ENCODE measurements around the gene KIF18B.

KIF18B gene

DNA sequence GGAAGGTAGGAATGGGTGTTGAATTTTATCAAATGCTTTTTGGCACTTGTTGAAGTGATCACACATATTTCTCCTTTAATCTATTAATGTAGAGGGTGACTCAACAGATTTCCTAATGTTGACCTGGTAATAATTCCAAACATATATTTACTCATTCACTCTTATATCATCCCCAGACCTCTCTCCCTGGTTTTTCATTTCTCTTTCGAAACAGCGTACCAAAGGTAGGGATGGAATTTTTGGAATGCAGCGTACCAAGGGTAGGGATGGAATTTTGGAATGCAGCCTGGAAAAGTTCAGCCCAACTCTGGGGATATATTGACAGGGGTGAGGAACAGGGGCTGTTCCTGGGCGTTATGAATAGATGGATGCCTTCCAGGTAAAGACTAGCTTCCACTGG is 7.3 kb downstream of the KIF18B start:
- no peak for DNase-seq (ENCODE audit: low read depth in 2 of 2)

DNA sequence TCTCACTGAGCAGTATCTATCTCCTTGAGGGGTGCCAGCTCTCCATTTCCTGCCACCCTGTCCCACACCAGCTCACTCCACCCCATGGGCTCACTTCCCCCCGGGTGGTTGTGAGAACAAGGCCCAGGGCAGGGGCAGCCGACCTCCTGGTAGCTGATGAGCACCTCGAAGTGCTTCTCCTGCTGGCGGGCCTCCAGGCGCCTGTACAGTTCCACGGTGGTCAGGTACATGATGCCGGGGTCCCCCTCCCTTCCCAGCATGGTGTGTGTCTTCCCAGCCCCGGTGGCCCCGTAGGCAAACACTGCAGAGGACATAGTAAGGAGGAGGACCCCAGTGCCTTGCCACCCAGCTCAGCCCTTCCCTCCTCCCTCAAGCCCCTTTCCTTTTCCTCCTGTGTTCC is 12.5 kb downstream of the KIF18B start:
- no peak for DNase-seq (ENCODE audit: low read depth in 2 of 2)

DNA sequence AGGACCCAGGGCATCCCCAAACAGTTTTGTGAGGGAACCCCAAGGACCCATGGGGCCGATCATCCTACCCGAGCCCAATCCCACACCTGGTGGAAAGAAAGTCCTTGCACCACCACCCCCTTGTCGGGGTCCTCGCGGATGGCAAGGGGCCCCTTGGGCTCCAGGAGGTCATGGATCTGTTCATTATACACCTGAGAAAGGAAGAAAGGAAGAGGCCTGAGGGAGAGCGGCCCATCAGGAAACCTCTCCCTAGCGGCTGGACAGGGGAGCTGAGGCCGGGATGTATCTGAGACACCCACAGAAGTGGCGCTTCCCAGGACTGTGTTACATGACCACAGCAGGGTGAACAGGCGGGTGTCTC is 12.8 kb downstream of the KIF18B start:
- DNase-seq (ENCODE audit: low read depth in 2 of 2), result no peak

DNA sequence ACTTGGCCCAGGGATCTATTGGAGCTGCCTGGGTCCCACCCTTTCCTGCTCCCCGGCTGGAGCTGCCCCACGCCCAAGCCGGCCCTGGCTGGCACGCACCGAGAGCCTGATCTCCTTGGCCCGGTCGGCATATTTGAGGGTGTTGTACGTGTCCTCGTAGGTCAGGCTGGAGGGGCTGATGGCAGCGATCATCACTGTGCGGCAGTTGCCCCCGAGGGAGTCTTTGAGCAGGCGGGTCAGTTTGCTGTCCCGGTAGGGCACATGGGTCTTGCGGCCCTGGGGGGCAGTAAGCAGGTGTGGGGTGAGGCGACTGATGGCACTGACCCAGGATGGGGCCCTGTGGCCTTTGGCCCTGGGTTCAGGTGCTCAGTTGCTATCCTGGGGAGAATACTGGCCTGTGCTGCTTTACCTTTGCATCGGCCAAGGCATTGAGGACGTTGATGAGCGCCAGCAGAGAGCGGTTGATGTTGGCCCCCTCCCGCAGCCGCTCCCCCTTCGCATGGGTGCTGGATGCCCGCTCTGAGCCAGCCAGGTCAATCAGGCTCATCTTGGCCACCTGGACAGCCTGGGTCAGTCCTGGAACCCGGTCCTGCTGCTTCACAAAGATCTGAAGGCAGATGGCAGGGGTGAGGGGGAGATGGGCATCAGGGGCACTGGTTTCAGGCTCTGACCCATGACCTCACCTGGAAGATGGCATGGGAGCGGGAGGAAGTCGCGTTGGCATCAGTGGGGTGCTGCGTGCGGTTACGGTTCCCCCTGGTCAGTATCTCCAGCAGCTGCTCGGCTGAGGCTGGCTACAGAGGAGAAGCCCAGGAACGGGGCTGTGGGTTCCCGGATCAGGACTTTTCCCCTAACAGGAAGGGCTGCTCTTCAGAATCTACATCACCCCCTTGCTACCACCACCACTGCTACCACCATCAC is 13.5 kb downstream of the KIF18B start:
- DNase-seq (ENCODE audit: low read depth in 2 of 2), result no peak

DNA sequence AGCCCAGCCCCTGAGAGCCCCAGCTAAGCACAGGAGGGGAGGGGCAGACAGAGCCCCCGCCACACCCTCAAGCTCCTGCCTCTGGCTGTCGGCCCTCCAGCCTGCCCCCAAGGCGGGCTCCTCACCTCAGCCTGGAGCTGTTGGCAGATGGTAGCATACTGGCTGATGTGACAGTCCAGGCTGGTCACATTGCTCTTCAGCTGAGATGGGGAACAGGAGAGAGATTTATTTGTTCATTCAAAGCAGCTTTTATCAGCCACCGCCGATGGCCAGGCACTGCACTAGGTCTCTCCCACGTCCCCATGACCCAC is 14.8 kb downstream of the KIF18B start:
- DNase-seq (ENCODE audit: low read depth in 2 of 2), result no peak

DNA sequence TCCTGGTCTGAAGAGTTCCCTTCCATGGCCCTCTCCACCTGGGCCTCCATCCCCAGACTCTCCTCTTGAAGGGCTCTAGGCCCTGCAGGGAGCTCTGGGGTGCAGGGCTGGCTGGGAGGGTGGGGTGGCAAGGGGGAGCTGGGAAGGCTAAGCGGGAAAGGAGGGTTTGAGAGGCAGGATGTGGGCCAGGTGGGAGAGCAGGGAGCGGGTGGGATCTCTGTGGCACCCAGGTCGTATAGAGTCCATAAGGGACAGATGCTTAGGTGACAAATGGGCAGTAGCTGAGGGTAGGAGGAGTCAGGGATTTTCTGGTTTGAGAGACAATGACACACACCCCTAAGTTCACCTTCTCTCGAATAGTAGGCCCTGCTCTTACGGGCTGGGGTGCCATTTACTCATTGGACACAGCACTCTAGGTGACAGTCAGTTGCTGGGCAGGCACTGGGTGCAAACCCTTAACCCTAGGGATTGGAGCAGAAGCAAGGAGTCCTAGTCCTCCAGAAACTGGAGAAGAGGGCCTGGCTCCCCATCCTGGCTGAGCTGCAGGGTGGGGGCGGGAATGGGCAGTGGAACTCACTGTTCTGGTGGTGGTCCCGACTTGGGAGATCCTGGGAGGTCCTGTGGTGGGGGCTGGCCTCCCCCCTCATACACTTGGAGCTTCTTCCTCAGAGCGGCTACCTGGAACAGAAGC is 15.3 kb downstream of the KIF18B start:
- DNase-seq (ENCODE audit: low read depth in 2 of 2), result no peak

DNA sequence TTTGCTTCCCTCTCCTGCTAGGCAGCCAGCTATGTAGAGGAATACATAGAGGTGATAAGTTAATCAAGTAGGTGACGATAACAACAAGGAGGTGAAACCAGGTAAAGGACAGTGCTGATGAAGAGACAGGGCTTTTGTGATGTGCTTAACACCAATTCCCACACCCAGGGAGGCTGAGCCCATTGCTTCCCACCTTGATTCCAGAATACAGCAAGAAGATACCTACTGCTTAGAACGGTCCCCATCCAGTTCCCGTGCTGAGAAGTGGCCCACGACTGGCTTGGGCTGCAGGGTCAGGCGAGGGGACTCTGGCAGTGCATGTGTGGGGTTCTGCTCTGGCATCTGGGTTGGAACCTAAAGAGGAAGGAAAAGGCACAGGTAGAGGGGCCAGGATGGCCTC is 16.2 kb downstream of the KIF18B start:
- DNase-seq (ENCODE audit: low read depth in 2 of 2), result no peak

DNA sequence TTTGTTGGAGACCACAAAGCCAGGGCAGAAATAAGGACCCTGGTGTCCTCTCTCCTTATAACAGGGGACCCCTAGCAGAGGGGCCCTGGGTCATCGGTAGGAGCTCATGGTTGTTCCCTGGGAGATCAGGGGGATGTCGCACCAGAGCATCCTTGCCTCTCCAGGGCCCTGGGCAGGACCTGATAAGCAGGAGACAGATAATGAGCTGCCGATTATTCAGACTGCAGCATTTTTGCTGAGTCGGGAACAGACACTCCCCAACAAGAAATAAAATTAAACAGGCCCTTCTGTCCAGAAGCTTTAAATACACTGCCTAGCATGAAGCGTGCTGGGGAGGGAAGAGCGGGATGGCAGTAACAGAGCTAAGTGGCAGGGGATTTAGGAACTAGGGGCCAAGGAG is 16.9 kb downstream of the KIF18B start:
- no peak for DNase-seq (ENCODE audit: low read depth in 2 of 2)

DNA sequence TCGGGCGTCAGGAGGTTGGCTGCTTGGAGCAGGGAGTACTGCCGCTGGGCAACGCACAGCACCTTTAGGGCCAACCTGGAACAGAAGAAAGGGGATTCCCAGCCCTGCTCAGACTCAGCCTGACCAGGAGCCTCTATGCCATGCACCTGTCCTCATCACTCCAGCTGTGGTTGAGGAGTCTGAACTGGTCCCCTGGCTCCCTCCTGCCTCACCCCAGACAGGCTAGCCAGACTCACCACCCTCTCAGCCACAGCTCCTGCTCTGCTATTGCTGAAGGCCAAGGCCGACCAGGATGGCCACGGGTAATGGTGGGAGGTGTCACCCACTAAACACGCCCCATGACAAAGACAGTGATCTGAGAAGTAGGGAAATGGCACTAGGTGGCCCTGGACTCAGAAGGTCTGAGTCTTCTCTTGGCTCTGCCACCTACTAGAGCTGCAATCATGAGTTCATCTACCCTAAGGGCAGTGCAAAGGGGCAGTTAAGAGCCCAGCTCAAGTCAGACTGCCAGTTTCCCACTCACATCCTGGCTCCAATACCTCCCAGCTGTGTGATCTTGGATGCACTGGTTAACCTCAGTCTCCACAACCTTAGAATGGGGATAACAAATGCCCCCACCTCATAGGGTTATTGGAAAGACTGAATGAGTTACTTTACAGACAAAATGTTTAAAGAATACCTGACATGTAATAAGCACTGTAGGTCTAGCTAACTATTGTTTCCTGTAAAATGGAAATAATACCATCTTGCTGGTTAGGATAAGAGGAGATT is 18.4 kb downstream of the KIF18B start:
- no peak for DNase-seq (ENCODE audit: low read depth in 2 of 2)

DNA sequence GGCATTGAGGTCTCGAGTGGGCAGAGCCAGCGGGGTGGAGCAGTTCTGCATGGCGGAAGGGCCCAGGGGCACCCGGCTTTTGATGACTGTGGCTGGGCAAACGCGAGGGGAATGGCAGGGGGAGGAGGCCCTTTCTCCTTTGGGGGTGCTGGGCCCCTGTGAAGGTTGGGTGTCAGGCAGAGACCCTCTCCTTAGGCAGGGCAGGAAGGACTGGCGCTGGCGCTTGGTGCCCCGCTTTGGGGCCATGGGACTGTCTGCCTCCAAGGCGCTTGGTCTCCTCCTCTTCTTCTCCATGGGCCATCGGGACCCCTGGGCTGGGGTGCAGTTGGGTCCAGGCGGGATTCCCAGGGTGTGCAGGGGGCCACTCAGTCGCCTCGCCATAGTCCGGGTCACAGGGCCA is 19.4 kb downstream of the KIF18B start:
- DNase-seq (ENCODE audit: low read depth in 2 of 2), result no peak

DNA sequence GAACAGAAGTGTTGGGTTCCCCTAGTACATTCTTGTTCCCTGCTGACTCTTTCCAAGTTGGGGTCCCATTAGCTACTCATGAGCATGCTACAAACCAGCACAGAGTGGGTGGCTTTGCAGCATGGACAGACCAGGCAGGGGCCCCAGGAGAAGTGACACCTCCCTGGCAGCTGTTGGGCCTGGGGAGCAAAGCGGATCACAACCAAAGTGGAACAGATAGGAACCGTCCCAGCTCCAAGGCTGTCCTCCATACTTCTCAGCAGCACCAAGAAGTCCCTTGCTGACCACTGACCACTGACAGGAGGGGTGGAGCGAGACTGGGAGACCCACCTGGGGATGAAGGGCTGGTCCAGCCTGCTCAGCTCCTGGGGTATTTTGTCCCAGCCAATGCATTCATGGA is 19.9 kb downstream of the KIF18B start:
- DNase-seq (ENCODE audit: low read depth in 2 of 2), result no peak

DNA sequence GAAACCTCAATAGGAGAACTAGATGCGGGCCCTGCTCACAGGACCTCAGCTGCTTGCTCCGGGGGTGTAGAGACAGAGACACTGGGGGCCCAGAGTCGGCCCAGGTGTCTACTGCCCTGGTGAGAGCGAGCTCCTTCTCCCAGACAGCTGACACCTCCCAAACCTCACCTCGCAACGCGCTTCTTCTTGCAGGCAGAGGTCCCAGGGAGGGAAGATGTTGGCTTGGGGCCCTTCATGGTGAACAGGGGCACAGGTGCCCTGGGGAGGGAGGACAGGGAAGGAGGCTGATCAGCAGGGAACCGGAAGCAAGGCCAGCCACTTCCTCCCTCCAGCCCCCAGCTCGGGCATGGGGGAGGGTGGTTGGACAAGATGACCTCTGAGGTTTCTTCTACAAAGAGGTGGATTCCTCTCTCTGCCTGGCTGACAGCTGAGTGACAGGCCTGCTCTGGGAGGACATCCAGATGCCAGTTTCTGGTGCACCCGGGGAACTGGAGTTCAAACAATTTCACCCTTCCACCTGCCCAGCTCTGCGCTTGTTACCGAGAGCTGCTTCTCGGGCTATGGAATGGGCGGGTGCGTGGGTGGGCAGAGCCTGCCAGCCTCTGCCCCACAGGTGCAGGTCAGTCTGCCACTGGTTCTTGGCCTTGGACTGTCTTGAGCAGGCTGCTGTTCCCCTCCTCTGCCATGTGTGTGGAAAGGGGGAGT is 20.6 kb downstream of the KIF18B start:
- no peak for DNase-seq (ENCODE audit: low read depth in 2 of 2)

DNA sequence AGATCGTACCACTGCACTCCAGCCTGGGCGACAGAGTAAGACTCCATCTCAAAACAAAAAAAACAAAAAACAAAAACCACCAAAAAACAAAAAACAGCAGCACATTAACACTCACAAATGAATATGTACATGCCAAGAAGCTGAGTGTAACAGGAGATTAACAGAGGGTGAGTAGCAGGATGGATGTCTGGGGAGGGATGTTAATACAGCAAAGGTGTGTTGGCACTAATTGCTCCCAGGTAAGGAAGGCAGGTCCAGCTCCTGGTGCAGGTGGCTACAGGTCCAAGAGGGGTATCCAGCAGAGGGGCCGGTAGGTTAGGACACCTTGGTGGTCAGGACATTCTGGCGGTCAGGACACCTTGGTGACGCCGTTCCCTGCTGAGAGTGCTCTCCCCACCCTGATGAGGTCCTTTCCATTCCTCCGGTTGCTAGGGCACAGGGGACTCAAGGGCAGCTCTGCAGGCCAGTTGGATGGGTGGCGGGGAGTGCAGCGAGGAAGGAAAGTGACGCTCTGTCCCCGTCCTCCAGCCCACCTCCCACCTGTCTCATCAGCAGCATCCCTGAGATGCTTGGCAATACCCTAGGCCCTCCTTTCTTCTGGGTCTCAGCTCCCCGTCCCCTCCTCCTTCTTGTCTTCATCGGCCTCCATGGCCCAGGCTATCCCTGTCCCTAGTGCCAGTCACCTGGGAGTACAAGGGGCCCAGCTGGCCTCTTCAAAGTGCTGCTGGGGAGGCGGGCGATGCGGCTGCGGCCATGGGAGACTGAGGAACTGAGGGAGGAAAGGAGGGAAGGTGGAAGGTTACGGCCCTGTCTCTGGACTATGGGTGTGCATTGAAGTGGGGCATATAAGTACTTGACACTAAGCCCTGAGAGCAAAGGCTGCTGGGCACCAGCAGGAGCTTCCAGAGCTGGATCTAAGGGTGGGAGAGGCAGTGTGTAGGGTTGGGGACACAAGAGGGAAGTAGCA is 21.6 kb downstream of the KIF18B start:
- no peak for DNase-seq (ENCODE audit: low read depth in 2 of 2)

DNA sequence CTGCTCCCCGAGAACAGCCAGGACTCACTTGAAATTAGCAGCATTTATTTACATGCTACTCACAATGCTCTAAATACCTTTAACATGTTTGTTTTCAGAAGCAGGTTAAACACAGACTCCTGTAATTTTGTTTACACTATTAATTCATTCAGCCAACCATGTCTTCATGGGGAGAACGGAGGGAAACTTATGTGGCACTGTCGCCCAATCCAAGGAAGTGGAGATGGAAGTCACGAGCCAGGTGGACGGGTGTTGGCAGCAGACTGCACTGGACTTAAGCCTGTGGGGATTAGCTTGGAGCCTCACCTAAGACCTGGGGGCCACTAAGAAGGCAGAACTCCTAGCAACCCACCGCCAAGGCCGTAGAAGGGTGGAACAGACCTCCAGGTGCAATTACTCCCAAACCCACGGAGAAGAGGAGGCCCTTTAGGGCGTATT is 23.4 kb downstream of the KIF18B start:
- no peak for DNase-seq (ENCODE audit: low read depth in 2 of 2)

DNA sequence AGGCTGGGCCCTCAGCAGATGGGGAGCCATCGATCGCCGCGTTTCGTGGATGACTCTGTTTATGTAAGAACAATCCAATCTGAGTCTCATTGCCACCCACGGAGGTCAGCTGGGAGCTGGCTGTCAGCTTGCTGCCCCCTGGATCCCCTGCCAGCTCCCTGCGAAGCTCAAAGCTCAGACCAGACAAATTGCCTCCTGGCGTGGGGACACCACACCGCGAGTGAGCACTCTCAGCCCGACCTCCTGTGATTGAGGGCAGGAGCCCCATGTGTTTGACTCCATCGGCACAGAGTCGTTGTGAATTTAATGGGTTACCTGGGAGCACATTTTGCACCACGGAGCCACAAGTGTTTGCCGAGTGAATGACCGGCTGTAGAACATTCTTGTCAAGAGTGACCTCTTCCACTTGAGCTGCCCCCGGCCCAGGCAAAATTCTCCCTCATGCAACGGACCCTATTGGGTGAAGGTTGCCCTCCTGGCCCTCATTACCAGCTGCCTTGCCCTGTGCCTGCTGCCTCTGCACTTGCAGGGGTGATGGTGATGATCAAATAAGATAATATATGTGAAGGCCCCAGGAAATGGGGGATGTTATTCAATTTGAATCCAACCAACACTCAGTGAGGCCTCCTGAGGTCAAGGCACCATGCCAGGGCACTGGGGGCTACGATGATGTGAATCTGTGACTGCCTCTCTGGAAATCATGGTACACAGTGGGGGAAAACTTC is 24.7 kb downstream of the KIF18B start:
- no peak for DNase-seq (ENCODE audit: low read depth in 2 of 2)

DNA sequence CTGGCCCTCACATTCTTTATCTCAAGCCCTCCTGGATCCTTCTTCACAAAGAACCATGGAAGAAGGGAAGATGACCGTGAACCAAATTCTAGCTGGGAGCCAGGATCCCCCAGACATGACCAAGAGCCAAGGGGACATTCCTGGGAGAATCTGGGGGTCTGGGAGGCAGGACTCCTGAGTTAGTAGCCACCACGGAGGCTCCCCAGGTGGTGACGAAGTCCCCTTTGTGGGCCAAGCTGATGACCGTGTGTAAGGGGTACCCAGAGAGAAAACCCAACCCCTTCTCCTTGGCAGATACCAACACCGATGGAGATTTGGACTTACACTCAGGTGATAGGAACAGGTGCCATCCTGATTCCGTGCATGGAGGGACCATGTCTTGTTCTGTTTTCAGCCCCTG is 25.4 kb downstream of the KIF18B start:
- no peak for DNase-seq (ENCODE audit: low read depth in 2 of 2)

DNA sequence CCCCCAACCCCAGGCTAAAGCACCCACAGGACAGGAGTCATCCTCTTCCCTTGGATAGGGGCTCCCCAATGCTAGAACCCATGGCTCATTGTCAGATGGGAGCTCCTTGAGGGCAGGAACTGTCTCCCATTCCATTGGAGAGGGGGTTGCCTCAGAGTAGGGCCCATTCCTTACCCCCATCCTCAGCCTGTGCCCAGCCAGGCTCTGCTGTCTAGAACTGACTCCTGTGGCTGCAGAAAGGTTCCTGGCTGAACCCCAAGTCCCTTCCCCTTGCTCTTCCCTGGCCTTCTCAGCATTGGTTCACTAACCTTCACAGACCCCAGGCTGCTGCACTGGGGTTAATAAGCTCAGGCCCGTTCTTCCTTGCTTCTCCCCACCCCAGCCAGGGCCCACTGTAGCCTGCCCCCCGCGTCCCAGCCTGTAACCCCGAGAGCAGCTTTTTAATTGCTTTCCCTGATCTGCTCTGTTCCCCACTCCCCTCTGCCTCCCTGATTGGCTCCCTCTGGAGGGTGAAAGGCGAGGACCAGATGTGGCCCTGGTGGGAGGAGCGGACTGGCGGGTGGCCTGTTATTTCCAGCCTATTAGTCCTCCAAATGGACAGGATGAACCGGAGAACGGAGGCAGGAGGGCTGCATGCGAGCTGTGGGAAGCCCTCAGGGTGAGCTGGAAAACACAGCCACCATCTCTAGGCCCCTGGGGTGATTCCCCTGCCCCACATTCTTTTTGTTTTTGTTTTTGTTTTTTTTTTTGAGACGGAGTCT is 26.3 kb downstream of the KIF18B start:
- no peak for DNase-seq (ENCODE audit: low read depth in 2 of 2)

DNA sequence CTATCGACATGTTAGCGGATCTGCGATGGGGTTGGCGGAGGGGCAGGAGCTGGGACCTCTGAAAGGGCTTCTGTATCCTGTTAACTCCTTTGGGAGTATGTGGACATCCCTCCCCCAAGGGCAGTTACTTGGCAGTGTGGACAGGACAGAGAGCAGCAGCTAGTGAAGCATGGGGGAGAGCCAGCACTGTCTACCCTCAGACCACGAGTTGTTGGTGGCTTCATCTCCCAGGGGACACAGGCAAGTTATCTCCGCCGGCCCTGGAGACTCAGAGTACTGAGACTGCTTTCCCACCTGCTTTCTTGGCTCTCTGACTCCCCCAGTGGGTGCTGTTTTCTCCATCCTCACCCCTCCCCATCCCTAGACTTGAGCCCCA is 27.0 kb downstream of the KIF18B start:
- DNase-seq (ENCODE audit: low read depth in 2 of 2), result no peak

DNA sequence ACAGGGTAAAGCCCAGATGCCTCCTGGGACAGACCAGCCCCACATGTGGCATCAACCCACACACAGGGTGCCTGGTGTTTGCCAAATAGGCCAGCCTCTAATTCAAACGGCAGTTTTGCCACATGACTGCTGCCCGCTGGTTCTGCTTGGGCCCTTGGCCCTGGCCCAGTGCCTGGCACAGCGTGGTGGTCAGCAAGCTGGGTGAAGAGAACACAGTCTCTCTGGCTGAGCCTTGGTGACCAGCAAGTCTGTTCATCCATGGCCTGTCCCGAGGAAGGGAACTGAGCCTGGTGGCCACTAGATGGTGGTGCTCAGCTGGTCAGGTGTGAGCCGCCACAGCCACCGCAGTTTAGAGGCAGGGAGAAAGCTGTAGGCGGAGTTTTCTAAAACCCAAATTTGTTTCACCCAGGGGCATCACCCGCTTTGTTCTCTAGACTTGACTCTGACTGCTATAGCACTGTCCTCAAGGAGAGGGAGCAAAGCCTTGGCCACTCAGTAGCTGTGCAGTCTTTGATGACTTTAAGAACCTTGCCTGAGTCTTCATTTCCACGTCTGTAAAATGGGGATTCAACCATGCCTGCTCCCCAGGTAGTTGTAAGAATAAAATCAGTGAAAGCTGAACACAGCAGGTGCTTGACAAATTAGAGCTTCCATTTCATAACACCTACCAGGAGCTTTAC is 27.5 kb downstream of the KIF18B start:
- peak; percentile 11 to 21 for DNase-seq (ENCODE audit: low read depth in 2 of 2)

Data from activated CD8-positive, alpha-beta memory T cell treated with anti-CD3 and anti-CD28 coated beads for 4 hours (primary cell).